Fibroblast of mammary gland (primary cell): ENCODE results near the gene ARVCF.

ENCODE experiments used
- DNase-seq: peaks from one replicate; pipeline ENCODE4 v3.0.0-alpha.2; 2010; ENCODE audit warnings: low read depth
- H3K4me3 ChIP-seq: 2 replicates; pipeline ENCODE4 v1.5.1; 2011; ENCODE audit warnings: low read depth, mild to moderate bottlenecking, low read length, moderate library complexity; ENCODE audit not compliant: control insufficient read depth
- CTCF ChIP-seq: conservative IDR thresholded peaks from 2 replicates; pipeline ENCODE4 v1.5.1; 2011; ENCODE audit warnings: low read depth, low read length, inconsistent platforms; ENCODE audit not compliant: control insufficient read depth, insufficient read depth

Gene ARVCF

GRCh38 chr22:20014526-20015186 is 2.0 kb downstream of the ARVCF start:
- H3K4me3 ChIP-seq: no peak overlapping the region
- no peak for TF ChIP-seq CTCF
- no peak for DNase-seq

GRCh38 chr22:20013382-20013871 is 3.2 kb downstream of the ARVCF start:
- peak; percentile 64 for TF ChIP-seq CTCF
- DNase-seq: peak; percentile 34
- H3K4me3 ChIP-seq: no peak overlapping the region

DNA sequence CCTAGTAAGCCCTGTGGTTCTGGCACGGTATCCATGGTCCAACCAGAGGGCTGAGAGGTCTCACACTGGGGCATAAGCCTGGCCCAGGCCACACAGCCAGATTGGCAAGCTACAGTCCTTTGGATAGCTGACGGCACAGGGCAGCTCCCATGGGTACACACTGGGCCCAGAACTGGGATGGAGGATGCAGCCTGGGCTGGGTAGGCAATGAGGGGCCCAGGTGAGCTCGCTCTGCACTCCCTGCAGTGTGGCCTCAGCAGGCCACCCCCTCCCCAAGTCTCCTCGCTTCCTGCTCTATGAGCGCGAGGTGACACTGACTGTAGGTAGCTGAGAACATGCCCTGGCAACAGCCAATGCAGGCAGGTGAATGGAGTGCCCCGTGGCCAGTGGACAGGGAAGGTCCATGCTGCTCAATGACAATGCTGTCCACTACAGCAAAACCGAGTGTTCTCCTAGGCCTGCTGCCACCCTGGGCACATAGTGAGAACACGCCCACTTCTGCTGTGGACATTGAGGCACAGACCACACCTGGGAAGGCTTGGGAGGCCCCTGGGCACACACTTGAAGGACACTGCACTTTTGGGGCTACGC is 3.8 kb downstream of the ARVCF start:
- no peak overlapping the region for H3K4me3 ChIP-seq
- TF ChIP-seq CTCF: no peak
- no peak for DNase-seq

- TF ChIP-seq CTCF: no peak
- no peak overlapping the region for H3K4me3 ChIP-seq
- DNase-seq: no peak
Measured at GRCh38 chr22:20011993-20012740, 4.5 kb downstream of the ARVCF start.

DNA sequence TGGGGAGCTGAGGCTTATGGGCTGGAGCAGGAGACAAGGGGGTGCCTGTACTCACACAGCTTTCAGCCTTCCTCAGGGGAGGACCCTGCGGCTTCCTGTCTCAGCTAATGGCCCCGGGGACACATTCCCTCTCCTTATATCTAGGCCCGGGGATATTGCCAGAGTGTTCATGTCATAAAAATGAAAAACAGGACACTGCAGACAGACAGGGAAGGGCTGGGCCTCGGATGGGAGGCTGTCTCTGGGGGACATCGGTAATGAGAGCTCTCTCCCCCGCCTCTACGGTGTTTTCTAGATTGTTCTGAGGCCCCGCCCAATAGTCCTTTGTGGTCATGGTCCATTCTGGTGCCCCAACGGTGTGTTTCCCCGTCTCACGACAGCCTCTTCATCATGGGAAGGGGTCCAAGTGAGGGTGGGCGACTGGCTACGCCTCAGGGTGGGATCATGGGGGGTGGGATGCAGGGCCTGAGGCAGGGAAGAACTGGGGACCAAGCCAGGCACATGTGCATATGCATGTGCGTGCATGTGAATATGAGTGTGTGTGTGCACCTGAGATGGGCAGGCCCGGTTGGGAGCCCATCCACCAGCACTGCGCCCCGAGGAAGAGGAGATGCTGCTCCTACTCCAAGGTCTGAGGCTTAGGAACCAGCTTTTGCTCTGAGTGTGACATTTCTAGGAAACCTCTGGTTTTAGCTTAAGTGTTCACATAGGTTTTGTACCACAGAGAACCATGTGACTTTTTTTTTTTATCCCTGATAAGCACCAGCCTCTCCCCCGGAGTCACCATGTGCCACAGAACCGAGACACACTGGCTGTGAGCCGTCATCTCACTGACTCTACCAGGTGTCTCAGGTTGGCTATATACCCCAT is 5.3 kb downstream of the ARVCF start:
- H3K4me3 ChIP-seq: no peak overlapping the region
- TF ChIP-seq CTCF: no peak
- DNase-seq: no peak

DNA sequence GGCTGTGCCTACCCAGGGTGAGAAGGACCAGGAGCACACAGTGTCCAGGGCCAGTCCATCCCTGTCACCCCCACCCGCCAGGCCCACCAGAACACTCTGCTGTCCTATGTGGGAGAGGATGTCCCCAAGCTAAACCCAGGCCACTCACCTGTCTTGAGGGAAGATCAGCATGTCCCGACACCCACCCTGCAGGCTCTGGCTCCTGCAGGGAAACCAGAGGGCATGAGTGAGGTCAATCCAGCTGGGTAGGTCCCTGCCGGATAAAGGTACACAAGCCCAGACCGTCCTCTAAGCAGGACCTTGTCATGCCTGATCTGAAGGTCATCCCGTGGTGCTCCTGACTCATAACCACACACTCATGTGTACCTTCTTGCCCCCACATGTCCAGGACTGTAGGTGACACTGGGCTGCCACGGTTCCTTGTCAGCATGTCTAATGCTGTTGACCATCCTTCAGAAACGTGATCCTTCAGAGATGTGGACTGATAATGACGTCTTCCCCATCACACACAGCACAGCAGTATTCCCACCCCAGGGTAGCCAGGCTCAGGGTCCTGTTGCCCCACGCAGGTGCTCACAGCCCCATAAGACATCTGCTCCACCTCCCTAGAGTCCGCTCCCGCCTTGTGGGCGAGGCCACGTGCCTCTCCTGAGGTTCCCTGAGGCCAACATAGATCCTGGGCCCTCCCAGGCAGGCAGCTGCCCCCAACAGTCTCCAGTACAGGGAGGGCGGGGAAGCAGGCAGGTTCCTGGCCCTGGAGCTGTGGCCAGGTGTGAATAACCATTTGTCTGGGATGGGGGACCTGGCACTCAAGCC is 6.1 kb downstream of the ARVCF start:
- no peak overlapping the region for H3K4me3 ChIP-seq
- no peak for TF ChIP-seq CTCF
- DNase-seq: no peak
